RWPE2 (cell line): ENCODE results near the gene HES2.

ENCODE experiments used
- ATAC-seq: fragments of 200-7000 bp; cut with Tn5 transposase; 3 replicates; pipeline ENCODE4 v1.9.1; 2021; ENCODE audit warnings: low read depth
- DNase-seq: peaks from one replicate; pipeline ENCODE4 v3.0.0-alpha.2; 2020; ENCODE audit warnings: low spot score
- H3K27ac ChIP-seq: fragments of 450-650 bp; 2 replicates; pipeline ENCODE4 v1.5.1; 2017; ENCODE audit warnings: mild to moderate bottlenecking; ENCODE audit not compliant: poor library complexity, severe bottlenecking
- H3K27me3 ChIP-seq: fragments of 250-450 bp; sonication (Bioruptor Pico); 2 replicates; pipeline ENCODE4 v1.5.1; 2021; ENCODE audit warnings: mild to moderate bottlenecking, moderate library complexity; ENCODE audit not compliant: insufficient read depth, poor library complexity, severe bottlenecking
- H3K36me3 ChIP-seq: fragments of 250-450 bp; sonication (Bioruptor Pico); 2 replicates; pipeline ENCODE4 v1.5.1; 2020; ENCODE audit warnings: low read depth, mild to moderate bottlenecking, moderate library complexity
- H3K4me1 ChIP-seq: fragments of 250-450 bp; sonication (Bioruptor Pico); 2 replicates; pipeline ENCODE4 v1.5.1; 2021; ENCODE audit warnings: mild to moderate bottlenecking, moderate library complexity; ENCODE audit not compliant: insufficient read depth, poor library complexity, severe bottlenecking
- H3K4me3 ChIP-seq: fragments of 250-450 bp; sonication (Bioruptor Pico); 2 replicates; pipeline ENCODE4 v1.5.1; 2021; ENCODE audit warnings: mild to moderate bottlenecking, moderate library complexity; ENCODE audit not compliant: severe bottlenecking
- H3K9me3 ChIP-seq: fragments of 250-450 bp; sonication (Bioruptor Pico); 2 replicates; pipeline ENCODE4 v1.5.1; 2021; ENCODE audit warnings: mild to moderate bottlenecking, moderate library complexity; ENCODE audit not compliant: severe bottlenecking
- TF ChIP-seq, protein P1 (sequence below): fragments of 450-650 bp; IDR thresholded peaks from one replicate; pipeline ENCODE4 v1.5.1; 2017; ENCODE audit warnings: mild to moderate bottlenecking, moderate library complexity; ENCODE audit not compliant: poor library complexity, severe bottlenecking

HES2 gene, protein sequence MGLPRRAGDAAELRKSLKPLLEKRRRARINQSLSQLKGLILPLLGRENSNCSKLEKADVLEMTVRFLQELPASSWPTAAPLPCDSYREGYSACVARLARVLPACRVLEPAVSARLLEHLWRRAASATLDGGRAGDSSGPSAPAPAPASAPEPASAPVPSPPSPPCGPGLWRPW

DNA sequence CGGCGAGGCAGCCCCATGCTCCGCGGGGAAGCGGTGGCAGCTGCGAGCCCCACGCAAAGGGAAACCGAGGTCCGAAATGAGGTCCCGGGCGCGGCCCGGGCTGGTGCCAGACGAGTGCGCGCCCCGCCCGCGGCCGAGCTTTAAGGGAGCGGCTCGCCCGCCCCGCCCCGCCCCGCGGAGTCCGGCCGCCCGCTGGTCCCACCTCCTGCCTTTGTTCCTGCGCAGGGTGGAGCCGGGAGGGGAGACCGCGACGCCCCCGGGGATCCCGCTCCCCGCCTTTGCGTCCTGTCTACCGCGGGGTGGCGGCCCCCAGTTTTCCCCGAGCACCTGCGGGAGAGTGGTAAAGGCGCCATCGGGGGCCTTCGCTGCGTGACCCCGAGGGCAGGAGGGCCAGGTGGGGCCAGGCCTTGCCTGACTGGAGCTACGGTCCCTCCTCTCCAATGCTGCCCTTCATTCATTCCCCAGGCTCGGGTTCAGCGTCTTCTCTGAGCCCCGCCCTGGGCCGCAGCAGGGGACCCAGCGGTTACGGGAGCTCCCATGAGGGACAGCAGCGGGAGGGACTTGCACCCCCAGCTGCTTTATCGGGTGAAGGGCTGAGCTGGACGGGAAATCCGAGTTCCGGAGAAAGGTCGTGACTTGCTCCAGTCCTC, at the start of gene HES2:
TSS of gene HES2 (minus strand) at position 116 of the 650 bp plus-strand sequence. CDS start at position 17, 99 bp downstream.
- Histone ChIP-seq H3K27ac (no peak within 1 kb of the TSS), H3K9me3 (no peaks in the 10 kb centered on the region), H3K27me3 (peaks cover 6% of the 10 kb centered on the region), H3K4me1 (peaks cover 30% of the 10 kb centered on the region), H3K4me3 (peak within 1 kb of the TSS; percentile 38), H3K36me3 (no peaks in the 10 kb centered on the region)
- ATAC-seq (peak; percentile 49), DNase-seq (no peak)
- TF ChIP-seq, protein P1, sequence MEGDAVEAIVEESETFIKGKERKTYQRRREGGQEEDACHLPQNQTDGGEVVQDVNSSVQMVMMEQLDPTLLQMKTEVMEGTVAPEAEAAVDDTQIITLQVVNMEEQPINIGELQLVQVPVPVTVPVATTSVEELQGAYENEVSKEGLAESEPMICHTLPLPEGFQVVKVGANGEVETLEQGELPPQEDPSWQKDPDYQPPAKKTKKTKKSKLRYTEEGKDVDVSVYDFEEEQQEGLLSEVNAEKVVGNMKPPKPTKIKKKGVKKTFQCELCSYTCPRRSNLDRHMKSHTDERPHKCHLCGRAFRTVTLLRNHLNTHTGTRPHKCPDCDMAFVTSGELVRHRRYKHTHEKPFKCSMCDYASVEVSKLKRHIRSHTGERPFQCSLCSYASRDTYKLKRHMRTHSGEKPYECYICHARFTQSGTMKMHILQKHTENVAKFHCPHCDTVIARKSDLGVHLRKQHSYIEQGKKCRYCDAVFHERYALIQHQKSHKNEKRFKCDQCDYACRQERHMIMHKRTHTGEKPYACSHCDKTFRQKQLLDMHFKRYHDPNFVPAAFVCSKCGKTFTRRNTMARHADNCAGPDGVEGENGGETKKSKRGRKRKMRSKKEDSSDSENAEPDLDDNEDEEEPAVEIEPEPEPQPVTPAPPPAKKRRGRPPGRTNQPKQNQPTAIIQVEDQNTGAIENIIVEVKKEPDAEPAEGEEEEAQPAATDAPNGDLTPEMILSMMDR, result no peak

DNA sequence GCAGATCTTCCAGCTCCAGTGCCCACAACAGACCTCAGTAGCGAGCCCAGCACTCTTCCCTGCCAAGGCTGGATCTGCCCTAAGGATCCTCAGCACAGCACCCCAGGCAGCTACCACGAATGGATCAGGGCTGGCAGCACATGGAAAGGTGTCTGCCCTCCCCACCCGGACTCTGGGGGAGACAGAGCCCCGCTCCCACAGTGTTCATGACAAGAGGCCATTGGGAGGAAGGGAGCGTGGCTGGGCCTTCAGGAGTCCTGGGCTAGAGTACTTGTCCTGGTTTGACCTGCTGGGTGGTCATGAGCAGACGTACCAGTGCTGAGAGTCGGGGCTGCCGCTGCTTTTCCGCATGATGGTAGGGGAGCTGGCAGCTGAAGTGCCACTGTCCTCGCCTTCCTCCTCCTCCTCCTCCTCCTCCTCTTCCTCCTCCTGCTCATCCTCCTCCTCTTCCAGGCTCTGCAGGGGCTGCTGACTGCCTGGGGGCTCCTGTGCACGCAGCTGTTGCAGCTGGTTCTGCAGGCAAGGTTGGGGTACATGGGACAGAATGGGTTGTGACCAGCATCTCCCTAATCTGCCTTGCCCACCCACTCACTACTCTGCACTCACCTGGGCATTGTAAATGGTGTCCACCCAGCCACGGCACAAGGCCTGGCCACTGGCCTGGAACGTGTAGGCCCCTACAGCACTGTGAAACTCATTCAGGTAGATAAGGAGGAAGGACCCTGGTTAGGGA, 49.2 kb upstream of the HES2 start:
- ATAC-seq (no peak; the same call in 2 of the 3 replicates), DNase-seq (no peak)
- H3K27me3 ChIP-seq, result no peaks in the 10 kb centered on the region
- peaks cover 55% of the 10 kb centered on the region for H3K36me3 ChIP-seq
- H3K4me3 ChIP-seq, result no peak overlapping the region
- peaks cover 4% of the 10 kb centered on the region for H3K4me1 ChIP-seq
- TF ChIP-seq, protein P1, result no peak
- H3K27ac ChIP-seq, result no peak overlapping the region
- no peaks in the 10 kb centered on the region for H3K9me3 ChIP-seq

DNA sequence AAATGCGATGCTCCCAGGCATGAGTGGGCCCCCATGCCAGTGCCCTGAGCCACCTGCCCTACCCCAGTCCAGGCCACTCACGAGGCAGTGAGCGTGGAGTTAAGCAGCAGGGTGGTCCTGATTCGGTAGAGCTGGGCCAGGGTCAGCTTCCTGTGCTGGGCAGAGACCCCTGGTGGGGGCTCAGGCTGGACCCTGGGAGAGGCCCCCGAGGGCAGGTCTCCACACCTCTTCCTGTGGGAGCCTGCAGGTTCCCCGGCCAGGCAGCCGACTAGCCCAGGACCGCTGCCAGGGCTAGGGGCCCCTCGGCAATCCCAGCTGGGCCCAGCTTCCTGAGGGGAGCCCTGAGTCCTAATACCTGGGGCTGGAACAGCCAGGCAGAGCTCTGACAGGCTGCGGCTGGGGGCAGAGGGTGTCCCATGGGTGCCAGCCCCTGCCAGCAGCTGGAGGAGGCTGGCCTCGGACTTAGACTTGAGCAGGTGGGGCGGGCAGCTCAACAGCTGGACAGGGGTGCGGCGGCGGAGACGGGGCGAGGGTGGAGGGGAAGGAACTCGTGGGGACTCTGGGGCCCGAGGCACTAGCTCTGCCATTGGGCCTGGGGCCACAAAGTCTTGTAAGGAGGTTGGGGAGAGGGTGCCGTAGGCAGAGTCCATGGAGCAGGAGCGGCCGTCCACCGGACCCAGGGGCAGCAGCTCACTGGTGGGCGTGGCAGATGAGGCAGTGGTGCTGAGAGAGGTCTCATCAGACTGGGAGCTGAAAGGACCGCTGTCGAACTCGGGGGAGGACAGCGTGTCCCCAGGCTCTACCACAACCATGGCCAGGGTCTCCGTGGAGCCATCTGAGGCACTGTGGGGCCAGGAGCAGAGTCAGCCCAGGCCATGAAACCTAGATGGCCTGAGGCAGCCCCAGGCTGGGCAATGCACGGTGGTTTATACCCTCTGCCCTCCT, 48.3 kb upstream of the HES2 start:
- peaks cover 53% of the 10 kb centered on the region for H3K36me3 ChIP-seq
- no peaks in the 10 kb centered on the region for H3K27me3 ChIP-seq
- no peak overlapping the region for H3K4me3 ChIP-seq
- TF ChIP-seq, protein P1, result no peak
- DNase-seq (no peak), ATAC-seq (no peak)
- no peaks in the 10 kb centered on the region for H3K9me3 ChIP-seq
- H3K27ac ChIP-seq, result no peak overlapping the region
- H3K4me1 ChIP-seq, result peaks cover 4% of the 10 kb centered on the region

DNA sequence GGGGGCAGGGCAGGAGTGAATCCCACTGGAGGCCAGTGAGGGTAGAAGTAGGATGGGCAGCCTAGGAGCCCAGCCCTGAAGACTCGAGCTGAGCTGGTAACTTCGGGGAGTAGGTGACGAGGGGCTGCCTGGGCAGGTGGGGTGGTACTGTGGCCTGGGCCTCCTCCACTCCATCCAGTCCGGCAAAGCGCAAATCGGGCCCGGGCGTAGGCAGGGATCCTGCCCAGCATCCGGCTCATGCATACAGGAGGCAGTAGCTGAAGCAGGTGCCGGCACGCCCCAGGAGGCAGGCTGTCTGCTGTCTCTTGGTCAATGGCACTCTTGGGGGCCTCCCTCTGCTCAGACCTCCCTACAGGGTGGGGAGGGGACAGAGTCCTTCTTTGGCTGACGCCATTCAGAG, 47.5 kb upstream of the HES2 start:
- Histone ChIP-seq H3K4me3 (no peak overlapping the region), H3K4me1 (peaks cover under 1% of the 10 kb centered on the region), H3K27ac (no peak overlapping the region), H3K36me3 (peaks cover 53% of the 10 kb centered on the region), H3K27me3 (no peaks in the 10 kb centered on the region), H3K9me3 (no peaks in the 10 kb centered on the region)
- TF ChIP-seq, protein P1, result no peak
- no peak for ATAC-seq
- DNase-seq, result no peak
